Body of pancreas (tissue), 4 donors: ENCODE data around the gene OTOG. TPM values are rescaled to one million over a fixed set of nuclear protein-coding genes. Genes with fewer than 3 reads are reported as not detected.
A peak's percentile ranks its signal among the peaks of the same experiment; 100 is the strongest.

Experiments used
- ATAC-seq: fragments of 150-250 bp; one replicate; pipeline ENCODE4 v1.9.1; 2016
- DNase-seq, 4 donors: peaks; one replicate each; pipeline ENCODE4 v3.0.0-alpha.2; 2019
- H3K27ac ChIP-seq, 4 donors: fragments of 200-600 bp; sonication (generic); 1 replicate in 3 of 4; 2 replicates in 1 of 4; pipeline versions ENCODE4 v1.5.1 to v1.6.1; 2016 to 2019; ENCODE audit warnings: mild to moderate bottlenecking in 1 of 4, mixed read lengths in 1 of 4, moderate library complexity in 1 of 4
- H3K27me3 ChIP-seq, 2 donors: fragments of 200-600 bp; sonication (generic); one replicate each; pipeline ENCODE4 v1.6.0; 2016; ENCODE audit warnings: mild to moderate bottlenecking in 1 of 2
- H3K36me3 ChIP-seq, 2 donors: fragments of 200-600 bp; sonication (generic); replicated peaks in 1 of 2; 2 replicates each; pipeline ENCODE4 v1.5.1; 2016; ENCODE audit warnings: low read depth in 2 of 2; ENCODE audit not compliant: insufficient read depth in 1 of 2
- H3K4me1 ChIP-seq: fragments of 200-600 bp; sonication (generic); one replicate; pipeline ENCODE4 v1.6.0; 2016
- H3K4me3 ChIP-seq, 2 donors: fragments of 200-600 bp; sonication (generic); 1 replicate in 1 of 2; 2 replicates in 1 of 2; pipeline ENCODE4 v1.5.1; 2016 to 2019
- H3K9me3 ChIP-seq, 3 donors: fragments of 200-600 bp; sonication (generic); 1 replicate in 2 of 3; 2 replicates in 1 of 3; pipeline ENCODE4 v1.5.1; 2016
- CTCF ChIP-seq, 7 experiments: fragments of 450-650 bp in 4 of 7; fragments of 200-600 bp in 3 of 7; sonication (generic) in 3 of 7; IDR thresholded peaks; one replicate each; pipeline ENCODE4 v1.5.1; 2016 to 2019; ENCODE audit warnings: antibody characterized with exemption in 7 of 7
- POLR2A ChIP-seq, 3 donors: fragments of 450-650 bp; IDR thresholded peaks; one replicate each; pipeline ENCODE4 v1.6.1; 2016; ENCODE audit warnings: antibody characterized with exemption in 3 of 3, mild to moderate bottlenecking in 2 of 3
- WGBS, 2 donors: methylation state at CpG; one replicate each; pipeline ENCODE4 v1.1.5; 2017; 5-methylcytosine and 5-hydroxymethylcytosine counted together
- intact Hi-C: fragments of 100-400 bp; cut with DNase I; formaldehyde crosslinking; loops from one replicate; pipeline ENCODE4 v1.15.1; 2023
- total RNA-seq, 2 donors: library from RNA; depleted of rRNA; stranded (reverse); fragments of >200 nt; gene quantifications; one replicate each; pipeline ENCODE4 v1.1.0, GENCODE V29; 2016

OTOG gene
- total RNA-seq, 2 donors from 2014 or later, result not detected

- ATAC-seq (no peak), DNase-seq (peak in 1 of 4 donors; percentile 1)
- 49 to 53% methylated on average over 5 of the region's 5 CpGs for WGBS, 2 donors
- no peaks in the 10 kb centered on the region for H3K27me3 ChIP-seq
- no peaks in the 10 kb centered on the region for H3K9me3 ChIP-seq
- TF ChIP-seq CTCF (IDR thresholded peaks at IDR 0.05) (no peak), POLR2A (IDR thresholded peaks at IDR 0.05) (no peak)
- H3K36me3 ChIP-seq, result no peaks in the 10 kb centered on the region
- no peaks in the 10 kb centered on the region for H3K4me1 ChIP-seq
- no peak overlapping the region for H3K27ac ChIP-seq
- no peak overlapping the region for H3K4me3 ChIP-seq
- intact Hi-C loops, result no loop called here
These were observed 50.7 kb downstream of the OTOG start for GRCh38 chr11:17597770-17598169.

GRCh38 chr11:17598700-17599459 lies 51.8 kb downstream of the OTOG start:
- Histone ChIP-seq H3K4me3 (no peak overlapping the region), H3K27ac (no peak overlapping the region), H3K9me3 (no peaks in the 10 kb centered on the region), H3K4me1 (no peaks in the 10 kb centered on the region), H3K36me3 (no peaks in the 10 kb centered on the region), H3K27me3 (no peaks in the 10 kb centered on the region)
- DNase-seq (peak; percentile 63 to 78 (median 72)), ATAC-seq (peak; percentile 75)
- intact Hi-C loops, result no loop called here
- peak; percentile 68 to 91 (median 78) for TF ChIP-seq CTCF (IDR thresholded peaks at IDR 0.05)
- TF ChIP-seq POLR2A (IDR thresholded peaks at IDR 0.05), result no peak
- 21 to 31% methylated on average over 13 to 17 of the region's 17 CpGs for WGBS, 2 donors

- 46 to 58% methylated on average over 4 to 8 of the region's 10 CpGs for WGBS, 2 donors
- no peaks in the 10 kb centered on the region for H3K4me1 ChIP-seq
- DNase-seq, result no peak
- H3K4me3 ChIP-seq, result no peak overlapping the region
- no peaks in the 10 kb centered on the region for H3K27me3 ChIP-seq
- H3K27ac ChIP-seq, result no peak overlapping the region
- intact Hi-C loops, result no loop called here
- TF ChIP-seq POLR2A (IDR thresholded peaks at IDR 0.05) (no peak), CTCF (IDR thresholded peaks at IDR 0.05) (no peak)
- no peak for ATAC-seq
- H3K36me3 ChIP-seq, result no peaks in the 10 kb centered on the region
- H3K9me3 ChIP-seq, result no peaks in the 10 kb centered on the region
These were observed 52.4 kb downstream of the OTOG start for GRCh38 chr11:17599460-17599925.

DNA sequence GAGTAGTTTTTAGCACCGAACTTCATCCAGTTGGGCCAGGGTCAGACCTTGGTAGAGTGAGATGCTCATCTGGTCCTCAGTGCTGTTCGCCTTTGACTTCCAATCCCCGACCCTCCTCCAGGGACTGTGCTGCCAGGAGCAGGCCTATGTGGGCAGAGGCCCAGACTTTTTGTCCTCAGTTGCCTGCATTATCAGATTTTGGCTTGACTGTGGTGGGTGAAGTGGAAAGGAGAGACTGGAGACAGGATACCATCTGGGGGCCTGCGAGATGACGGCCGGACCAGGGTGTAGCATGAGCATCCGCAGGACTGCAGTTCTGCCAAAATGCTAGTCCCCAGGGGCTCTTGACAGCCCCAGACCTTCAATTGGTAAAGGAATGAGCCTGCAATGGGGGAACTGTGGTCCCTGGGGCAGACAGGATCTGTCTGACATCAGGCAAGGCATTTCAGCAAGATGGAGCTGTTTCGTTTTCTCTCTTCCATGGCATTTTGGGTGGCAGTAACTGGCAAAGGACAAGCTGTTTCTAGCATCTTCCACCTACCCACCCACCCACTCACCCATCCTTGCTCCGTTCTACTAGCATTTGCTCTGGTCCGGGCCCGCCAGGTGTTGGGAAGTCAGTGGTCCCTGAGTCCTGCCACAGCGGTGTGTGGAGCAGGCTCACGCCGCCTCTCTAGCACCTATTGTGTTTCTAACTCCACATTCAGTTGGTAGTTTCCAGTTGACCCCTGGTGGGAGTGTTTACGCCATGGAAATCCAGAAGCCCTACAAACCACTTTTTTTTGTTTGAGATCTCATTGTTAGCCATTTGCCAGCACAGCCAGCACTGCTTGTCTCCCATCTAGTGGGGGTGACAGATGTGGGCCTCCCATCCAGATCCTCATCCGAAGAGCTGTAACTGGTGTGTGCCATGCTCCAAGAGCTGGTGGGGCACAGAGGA lies 53.5 kb downstream of the OTOG start:
- H3K36me3 ChIP-seq, result no peaks in the 10 kb centered on the region
- H3K9me3 ChIP-seq, result no peaks in the 10 kb centered on the region
- TF ChIP-seq CTCF (IDR thresholded peaks at IDR 0.05) (no peak), POLR2A (IDR thresholded peaks at IDR 0.05) (no peak)
- no peaks in the 10 kb centered on the region for H3K4me1 ChIP-seq
- ATAC-seq, result no peak
- no peak overlapping the region for H3K4me3 ChIP-seq
- H3K27me3 ChIP-seq, result no peaks in the 10 kb centered on the region
- intact Hi-C loops, result loop anchor here (10.0 kb wide), 1 partner anchor 364 kb away; no protein-coding TSS in a partner anchor
- H3K27ac ChIP-seq, result no peak overlapping the region
- WGBS, 2 donors, result 77% methylated on average over 15 to 16 of the region's 16 CpGs
- no peak for DNase-seq
